GDM1 (cell line): ENCODE results near the gene LPP.
"Not testable (repeated sequence)": the region's sequence is repeated elsewhere in the genome, so short reads cannot be mapped to it uniquely, and the experiment has no call there.

Source experiments
- DNase-seq: peaks from one replicate; lab custom pipeline; 2025; lab: John Stamatoyannopoulos, UW

LPP gene

GRCh38 chr3:188680189-188680588, 526.2 kb downstream of the LPP start:
- no peak for DNase-seq

DNA sequence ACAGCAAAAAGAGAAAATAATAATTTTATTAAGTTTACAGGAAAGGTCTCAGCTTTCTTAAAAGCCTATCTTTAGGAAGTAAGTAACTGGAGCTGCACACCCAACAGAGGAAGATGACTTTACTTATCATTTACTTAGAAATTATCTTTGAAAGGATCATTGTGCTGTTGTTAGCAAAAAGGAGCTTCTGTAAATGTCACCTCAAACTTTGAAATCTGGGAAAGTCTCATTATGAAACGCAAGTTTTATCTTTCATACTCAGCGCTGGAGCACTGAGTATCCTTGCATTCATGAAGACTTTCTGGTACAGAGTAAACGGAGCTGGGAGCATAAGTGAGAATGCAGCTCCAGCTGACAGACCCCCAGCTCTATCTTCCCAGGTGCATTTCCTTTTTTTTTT, 526.6 kb downstream of the LPP start:
- DNase-seq = no peak

GRCh38 chr3:188682316-188682715, 528.4 kb downstream of the LPP start:
- no peak for DNase-seq

- no peak for DNase-seq
Measured at GRCh38 chr3:188683032-188683521, 529.1 kb downstream of the LPP start.

DNA sequence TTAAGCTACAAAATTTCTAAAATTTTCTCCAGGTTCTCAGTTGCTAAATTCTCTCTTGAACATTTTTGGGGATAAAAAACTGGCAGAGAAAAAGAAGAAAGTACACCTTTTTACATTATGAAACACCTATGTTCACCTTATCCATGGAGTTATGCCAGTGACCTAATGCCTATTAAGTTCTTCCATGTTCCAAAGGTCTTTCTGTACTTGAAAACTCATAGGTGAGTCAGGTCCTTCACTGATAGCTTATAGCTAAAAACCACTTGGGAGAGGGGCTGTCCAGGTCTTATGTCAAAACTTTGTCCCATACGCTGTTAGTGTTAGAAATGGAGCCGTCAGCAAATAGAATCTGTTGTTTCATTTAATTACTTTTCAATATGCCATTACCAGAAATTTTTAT, 530.3 kb downstream of the LPP start:
- no peak for DNase-seq

DNA sequence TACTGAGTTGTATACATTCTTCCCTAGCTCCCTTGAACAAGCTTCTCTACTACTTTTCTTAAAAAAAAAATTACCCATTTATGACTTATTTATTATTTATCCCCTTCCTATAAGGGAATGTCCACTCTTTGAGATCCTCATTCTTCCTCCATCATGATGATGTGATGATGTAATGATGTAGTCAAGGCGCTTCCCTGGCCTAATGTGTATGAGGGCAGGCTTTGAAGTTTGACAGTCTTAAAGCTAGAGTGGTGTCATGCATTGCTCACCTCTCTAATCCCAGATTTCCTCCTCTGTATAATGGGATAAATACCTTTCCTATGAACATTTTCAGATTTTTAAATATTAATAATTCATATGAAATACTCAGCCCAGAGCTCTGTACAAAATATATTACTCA, 531.8 kb downstream of the LPP start:
- DNase-seq = no peak

- DNase-seq = no peak
Measured at GRCh38 chr3:188686324-188686723, 532.4 kb downstream of the LPP start.

- no peak for DNase-seq
Measured at GRCh38 chr3:188687389-188687788, 533.4 kb downstream of the LPP start.

GRCh38 chr3:188689101-188689574, 535.2 kb downstream of the LPP start:
- DNase-seq = no peak

- DNase-seq = no peak
Measured at GRCh38 chr3:188690064-188690463, 536.1 kb downstream of the LPP start.

- no peak for DNase-seq
Measured at GRCh38 chr3:188691004-188691403, 537.0 kb downstream of the LPP start.

GRCh38 chr3:188691665-188692064, 537.7 kb downstream of the LPP start:
- DNase-seq = no peak

DNA sequence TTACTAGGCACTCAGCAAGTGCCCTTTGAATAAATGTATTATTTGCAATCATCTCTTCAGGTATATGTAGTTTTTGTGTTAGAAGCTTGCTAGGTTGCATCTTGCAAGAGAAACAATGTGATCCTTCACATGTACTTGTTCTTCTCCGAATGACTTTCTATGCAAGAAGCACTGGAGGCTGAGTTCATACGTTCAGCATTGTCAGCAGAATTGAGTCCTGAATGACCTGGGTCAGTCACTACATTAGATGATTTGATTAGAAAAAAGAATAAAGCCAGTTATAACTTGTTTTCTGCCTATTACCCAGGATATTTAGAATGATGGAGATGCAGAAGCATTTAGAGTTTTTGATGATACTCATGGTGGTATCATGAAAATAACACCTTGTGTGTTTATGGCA, 538.7 kb downstream of the LPP start:
- no peak for DNase-seq

DNA sequence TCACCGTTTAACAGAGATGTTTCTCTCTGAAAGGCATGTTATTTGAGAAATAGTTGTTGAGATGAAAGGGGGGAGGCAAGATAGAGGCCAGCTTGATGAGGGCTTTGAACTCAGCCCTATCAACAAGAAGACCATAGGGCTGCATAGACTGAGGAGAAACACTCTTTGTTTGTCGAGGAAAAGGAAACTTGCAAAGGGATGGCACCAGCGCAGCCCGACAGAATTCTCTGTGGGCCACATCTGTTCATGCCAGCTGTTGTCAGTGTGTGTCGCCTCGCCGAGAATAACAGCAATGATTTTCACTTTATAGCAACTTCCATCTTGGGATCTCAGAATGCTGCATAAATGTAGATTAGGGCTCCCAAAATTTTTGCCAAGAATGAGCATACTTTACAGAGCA, 539.5 kb downstream of the LPP start:
- DNase-seq = no peak

DNA sequence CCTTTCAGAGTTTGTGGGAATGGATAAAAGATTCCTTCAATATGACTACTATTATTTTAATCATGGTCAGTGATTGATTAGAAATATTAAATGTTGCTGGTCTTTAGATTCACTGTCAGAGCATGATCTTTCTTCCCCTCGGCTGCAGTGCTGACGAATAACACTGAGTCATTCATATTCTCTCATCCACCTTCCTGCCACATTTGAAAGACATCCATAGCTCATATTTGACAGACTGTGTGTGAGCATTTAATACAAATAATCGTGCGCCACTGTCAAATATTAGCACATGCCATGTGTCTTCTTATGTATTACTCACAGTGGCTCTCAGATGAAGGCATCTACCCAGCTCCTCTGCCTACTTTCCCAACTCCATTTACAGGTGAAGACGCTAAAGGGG, 541.3 kb downstream of the LPP start:
- no peak for DNase-seq

DNA sequence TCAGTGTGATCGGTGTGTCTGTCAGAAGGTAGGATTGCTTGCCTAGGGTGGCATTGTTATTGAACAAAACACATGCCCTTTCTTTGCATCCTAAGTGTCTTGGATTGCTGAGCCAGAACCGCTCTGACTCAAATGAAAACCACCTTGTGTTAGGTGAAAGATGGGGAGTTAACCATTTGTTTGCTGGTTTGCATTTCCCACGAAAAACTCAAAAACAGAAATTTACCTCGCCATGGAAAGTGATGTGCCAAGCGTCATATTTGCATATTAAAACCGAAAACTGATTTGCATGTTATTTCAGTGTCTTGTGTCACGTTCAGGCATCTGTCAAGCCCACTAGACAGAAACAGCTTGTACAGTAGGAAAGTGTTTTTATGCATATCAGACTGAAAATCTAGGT, 543.2 kb downstream of the LPP start:
- DNase-seq = no peak

- no peak for DNase-seq
Measured at GRCh38 chr3:188698436-188698835, 544.5 kb downstream of the LPP start.

DNA sequence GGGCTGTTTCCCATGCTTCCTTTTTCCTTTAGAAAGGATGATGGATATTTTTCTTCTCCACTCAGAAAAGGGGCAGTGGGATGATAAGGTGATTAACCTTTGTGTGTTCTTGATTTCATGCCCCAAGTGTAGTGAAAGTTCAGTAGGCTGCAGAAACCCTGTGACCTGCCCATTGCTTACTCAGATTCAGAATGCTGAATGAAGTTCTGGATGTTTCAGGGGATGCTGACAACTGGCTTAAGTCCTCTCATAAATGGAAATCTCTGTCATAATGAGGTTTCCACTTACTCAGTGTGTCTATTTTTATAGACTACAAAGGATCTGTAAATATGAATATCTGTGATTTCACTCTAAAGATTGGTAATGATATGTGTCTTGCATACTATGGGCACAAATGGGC, 546.5 kb downstream of the LPP start:
- no peak for DNase-seq

GRCh38 chr3:188700918-188701317, 547.0 kb downstream of the LPP start:
- no peak for DNase-seq

DNA sequence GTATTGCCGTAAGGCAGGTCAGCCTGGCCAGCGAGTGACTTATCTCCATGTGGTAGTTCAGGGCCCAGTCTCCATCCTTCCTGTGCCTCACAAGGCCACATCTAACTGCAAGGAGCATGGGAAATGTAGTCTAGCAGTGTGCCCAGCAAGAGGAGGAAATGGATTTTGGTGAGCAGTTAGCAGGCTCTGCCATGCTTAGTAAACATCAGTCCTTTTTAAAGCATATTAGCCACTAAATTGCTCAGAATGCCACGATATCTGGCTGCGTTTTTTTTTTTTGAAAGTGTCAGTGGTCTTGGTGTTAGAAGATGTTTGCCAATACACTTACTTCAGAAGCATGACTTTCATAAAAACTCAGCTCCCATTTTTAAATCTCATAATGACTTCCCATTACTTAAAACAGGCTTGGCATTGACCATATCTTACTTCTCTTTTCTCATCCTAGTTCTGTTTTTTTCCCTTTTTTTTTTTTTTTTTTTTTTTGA, 547.6 kb downstream of the LPP start:
- DNase-seq = peak; percentile 19

DNA sequence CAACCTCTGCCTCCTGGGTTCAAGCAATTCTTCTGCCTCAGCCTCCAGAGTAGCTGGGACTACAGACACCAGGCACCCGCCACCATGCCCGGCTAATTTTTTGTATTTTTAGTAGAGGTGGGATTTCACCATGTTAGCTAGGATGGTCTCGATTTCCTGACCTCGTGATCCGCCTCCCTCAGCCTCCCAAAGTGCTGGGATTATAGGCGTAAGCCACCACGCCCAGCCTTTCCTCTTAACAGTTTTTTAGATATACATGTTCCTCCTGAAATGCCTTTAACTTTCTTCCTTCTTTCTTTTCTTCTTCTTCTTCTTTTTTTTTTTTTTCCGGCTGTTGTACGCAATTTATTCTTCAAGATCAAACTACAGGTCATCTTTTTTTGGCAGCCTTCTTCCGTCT, 548.1 kb downstream of the LPP start:
- not testable (repeated sequence) for DNase-seq

GRCh38 chr3:188706176-188706575, 552.2 kb downstream of the LPP start:
- DNase-seq = no peak

DNA sequence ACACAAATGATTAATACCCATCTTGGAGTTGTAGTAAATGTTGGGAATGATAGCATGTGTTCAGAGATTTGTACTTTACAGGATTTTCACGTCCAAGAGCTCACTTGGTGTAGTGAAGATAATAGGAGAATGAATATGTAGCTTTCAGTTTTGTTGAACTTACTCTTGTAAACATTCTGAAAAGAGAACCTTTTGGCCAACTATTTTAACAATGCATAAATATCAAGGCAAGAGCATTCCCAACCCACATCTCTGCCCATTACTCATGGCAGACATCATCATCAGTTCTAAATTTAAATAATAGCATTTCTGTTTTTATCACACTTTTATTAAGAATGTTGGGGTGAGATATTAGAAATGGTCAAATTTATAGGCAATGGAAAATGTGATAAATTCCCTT, 552.6 kb downstream of the LPP start:
- no peak for DNase-seq

DNA sequence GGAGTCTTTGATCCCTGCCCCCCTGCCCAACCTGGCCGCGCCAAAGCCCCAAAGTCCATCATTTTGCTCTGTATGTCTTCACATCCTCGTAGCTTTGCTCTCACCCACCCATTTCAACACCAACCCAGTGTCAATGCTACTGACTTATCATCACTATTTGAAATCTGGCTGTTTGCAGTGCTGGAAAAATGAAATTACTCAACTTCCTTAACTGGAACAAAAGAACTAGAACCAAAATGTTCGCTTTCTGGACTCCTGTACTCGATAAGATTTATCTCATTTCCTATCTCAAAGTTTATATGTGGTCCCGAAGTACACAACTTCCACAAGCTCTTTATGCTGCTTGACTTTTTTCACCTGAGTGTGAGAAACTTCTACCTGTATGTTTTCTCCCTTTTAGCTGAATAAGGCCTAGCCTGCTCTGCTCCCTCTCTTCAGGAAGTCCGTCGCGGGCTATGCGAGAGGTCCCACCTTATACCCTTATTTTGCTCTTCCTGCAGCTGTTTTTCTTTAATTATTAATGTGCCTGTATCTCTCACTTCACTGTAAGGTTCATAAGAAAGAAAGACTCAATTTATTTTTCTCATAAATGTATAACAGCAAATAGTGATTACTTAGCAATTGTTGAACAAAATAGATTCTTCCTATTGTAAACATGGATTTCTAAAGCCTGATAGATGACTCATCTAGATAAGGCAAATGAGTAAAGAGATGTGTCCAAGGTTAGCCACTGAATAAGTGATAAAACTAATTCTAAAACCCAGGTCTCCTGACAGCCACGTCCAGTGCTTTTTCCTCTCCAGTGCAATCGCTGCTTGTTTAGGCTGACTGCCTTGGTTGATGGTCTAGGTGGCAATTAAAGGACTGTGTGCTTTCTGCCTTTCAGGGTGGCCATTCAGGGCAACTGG, 553.7 kb downstream of the LPP start:
- no peak for DNase-seq
